ENCODE results near the gene TRAF3.

Gene TRAF3, protein sequence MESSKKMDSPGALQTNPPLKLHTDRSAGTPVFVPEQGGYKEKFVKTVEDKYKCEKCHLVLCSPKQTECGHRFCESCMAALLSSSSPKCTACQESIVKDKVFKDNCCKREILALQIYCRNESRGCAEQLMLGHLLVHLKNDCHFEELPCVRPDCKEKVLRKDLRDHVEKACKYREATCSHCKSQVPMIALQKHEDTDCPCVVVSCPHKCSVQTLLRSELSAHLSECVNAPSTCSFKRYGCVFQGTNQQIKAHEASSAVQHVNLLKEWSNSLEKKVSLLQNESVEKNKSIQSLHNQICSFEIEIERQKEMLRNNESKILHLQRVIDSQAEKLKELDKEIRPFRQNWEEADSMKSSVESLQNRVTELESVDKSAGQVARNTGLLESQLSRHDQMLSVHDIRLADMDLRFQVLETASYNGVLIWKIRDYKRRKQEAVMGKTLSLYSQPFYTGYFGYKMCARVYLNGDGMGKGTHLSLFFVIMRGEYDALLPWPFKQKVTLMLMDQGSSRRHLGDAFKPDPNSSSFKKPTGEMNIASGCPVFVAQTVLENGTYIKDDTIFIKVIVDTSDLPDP

DNA sequence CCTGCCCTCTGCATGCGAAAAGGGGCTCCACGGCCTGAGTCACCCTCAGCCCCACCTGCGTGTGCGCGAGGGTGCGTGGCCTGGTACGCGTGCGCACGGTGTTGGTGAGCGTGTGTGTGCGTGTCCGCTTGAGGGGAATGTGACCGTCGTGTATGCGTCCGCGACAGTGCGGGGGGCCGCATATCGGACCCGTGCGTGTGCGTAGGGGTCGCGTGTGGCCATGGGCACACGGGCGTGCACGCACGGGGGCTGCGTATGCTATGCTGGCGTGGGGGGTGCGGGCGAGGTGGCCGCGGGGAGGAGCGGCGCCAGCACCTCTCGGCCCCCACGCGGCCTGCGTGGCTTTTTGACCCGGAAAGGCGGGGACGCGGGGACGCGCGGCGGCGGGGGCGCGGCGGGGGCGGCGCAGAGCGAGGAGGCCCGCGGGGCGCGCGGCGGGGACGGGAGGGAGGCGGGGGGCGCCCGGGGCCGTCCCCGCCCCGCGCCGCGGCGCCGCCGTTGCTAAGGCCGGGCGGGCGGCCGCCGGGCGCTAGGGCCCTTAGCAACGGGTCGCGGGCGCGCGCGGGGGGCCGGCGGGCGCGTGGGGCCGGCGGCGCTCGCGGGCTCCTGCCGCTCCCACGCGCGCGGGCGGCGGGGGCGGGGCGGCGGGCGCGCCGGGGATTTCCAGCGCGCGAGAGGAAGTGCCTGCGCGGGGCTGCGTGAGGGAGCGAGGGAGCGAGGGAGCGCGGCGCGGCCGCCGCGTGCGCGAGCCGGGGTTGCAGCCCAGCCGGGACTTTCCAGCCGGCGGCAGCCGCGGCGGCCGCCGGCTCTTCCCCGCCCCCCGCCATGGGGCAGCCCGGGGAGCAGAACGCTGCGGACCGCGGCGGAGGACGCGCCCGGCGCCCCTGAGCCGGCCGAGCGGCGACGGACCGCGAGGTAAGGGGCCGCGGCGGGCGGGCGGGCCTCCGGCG is at the start of gene TRAF3:
TSS of gene TRAF3 (plus strand) at position 689 of the 950 bp plus-strand sequence. CDS start 92,753 bp downstream, outside the sequence.
- DNase-seq (ENCODE audit: low spot score): peak; percentile 52

DNA sequence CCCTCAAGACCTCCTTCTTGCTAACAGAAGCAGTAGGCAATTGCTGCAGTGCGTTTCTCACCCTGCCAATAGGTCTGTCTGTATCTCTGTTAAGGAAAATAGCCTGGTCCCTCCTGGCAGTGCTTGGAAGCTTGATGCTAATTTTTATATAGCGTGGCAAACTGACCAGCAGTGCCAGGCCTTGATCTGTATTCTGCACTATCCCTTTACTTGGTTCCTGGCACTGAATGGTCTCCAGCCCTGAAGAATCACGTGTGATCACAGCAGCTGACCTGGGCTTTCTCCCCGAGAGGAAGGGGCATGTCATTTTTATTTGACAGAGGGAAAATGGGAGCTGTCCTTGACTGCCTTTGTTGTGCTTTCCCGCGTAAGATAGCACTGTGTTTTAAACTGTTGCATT is 48.7 kb upstream of the TRAF3 start:
- no peak for DNase-seq (ENCODE audit: low spot score)

DNA sequence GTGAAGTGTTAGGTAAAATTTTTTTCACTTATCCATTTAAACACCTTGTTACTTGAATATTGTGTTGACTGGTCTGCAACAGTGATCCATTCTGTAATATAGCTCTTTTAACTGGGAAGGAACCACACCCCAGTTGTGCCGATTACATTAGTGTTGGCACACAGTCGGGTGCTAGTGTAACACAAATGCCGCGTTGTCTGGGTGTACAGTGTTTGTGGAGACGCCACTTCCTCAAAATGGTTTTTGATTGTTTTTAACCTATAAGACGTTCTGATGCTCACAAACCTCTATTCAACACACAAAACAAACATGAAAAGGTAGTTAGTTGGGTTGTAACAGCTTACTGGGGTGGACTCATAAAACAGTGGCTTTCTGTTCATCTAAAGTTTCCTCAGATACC is 48.0 kb upstream of the TRAF3 start:
- DNase-seq (ENCODE audit: low spot score): no peak

DNA sequence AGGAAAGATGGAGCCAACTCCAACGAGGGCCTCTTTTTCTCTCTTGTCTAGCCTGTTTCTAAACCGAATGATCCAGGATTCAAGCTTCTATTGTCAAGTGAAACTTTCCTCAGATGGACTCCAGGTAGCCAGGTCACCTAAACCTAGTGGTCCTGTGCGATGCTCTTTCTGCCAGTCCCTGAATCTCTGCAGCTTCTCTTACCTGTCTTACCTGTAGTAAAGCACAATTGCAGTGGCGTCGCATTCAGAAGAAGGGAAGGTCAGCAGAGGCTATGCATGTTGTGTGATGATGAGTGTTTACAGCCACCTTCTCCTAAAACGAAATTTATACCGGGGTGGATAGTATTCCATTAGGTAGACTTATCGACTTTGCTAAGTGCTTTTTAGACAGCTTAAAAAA is 47.4 kb upstream of the TRAF3 start:
- no peak for DNase-seq (ENCODE audit: low spot score)

DNA sequence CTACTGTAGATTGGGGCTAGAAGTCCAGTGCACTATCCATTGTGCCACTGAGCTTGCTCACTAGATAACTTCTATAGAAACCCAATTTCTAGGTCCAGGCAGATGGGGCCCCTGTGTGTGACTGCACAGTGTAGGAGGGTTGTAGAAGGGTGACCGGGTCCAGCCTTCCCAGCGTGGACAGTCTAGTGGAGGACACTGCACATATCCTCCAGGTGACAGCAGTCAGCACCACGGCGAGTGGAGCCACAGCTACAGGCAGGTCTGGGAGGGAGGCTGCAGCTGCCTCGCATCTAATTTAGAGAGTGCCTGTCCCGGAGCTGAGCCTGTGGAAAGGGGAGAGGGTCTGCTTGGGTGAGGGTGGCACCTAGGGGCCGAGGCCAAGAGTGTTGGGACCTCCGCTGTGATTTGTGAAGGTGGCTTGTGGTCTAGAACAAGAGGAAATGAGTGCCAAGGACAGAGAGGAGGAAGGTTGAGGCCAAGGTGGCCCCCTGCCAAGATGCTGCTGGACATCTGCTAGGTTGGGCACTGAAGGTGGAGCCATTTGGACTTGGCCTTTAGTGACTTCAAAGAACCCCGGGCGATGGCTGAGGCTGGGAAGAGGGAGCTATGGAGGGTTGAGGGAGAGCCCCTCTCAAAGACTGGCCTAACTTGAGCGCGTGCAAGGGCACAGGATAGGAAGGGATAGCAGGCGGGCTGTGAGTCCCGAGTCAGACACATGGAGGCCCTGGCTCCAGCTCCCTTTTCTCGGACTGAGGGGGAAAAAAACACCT is 46.0 kb upstream of the TRAF3 start:
- DNase-seq (ENCODE audit: low spot score): no peak

DNA sequence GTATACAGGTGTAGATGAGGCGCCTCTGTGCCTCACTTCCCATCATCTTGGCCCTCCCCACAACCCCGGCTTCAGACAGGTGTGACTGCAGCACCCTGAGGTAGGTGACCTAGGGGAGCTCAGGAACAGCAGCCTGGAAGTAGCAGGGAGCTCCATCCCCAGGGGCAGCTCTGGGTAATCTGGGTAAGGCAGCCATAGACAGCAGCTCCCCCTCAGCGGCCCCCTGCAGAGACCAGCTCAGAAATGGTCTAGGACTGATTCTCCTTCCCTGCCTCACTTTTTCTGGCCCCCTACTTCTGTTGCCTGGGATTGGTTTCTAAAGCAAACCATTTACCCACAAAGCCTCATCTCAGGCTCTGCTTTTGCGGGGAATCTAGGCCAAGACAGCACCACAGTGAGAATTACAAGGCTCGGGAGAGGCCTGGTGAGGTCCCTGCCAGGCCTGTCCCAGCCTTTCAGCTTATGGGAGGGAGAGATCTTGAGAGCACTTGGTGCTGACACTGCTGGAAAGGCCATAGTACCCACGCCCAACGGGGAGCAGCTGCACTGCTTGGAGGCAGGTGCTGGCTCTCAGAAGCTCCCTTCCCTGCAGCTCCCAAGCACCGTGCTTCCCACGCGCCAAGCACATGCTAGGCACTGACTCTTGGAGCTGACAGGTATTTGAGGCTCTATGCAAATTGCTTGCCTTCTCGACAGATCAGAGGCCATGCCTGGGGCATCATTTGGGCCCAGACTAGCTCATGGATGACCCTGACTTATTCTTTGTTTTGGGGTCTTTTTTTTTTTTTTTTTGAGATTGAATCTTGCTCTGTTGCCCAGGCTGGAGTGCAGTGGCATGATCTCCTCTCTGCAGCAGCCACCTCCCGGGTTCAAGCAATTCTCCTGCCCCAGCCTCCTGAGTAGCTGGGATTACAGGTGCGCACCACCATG is 45.1 kb upstream of the TRAF3 start:
- no peak for DNase-seq (ENCODE audit: low spot score)

DNA sequence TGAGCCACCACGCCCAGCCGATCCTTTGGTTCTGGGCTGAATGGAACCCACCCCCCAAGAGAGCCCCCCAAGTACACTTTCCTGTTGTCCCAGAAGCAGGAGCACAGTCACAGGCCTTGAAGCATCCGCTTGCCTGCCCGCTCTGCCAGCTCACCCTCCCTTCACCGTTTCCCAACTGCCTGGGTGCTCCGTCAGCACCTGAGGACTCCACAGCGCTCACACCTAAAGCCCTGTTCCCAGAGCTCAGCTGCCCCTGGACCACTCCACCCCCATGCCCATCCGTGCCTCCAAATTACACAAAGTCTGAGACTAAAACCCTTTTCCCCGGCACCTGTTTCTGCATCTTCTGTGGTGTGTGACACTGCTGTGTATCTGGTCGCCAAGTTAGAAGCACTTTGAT is 44.3 kb upstream of the TRAF3 start:
- no peak for DNase-seq (ENCODE audit: low spot score)

DNA sequence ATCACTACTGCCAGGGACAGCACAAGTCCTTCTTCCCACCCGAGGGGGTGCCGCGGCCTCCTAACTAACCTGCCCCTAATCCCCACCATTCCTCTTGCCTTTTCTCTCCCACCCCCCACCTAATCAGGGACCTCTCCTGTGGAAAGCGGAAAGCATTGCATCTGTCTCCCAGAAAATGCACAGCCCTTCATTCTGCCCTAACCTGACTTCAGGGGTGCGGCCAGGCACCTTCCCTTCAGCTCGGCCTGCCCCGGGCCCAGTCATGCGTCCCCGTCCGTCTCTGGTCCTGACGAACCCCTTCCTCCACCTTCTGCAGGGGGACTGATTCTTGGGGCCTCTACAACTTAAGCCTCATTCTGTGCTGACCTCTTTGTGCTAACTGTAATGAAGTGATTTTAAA is 43.9 kb upstream of the TRAF3 start:
- DNase-seq (ENCODE audit: low spot score): no peak

DNA sequence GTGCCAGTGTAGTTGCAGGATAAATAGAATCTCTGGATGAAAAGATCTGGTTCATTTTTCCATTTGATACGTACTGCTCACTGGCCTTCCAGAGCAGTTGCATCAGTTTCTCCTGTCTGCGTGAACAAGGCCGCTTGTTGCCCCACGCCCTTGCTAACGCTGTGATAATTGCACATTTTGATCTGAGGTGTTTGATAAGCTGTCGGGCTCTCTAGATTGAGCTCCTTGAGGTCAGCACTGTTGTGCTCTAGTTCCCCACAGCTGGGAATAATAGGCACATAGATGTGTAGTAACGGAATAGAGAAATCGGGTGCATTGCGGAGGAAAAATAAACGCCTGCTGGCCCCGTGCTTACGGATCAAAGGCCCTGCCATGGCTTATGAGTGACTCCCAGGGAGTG is 42.8 kb upstream of the TRAF3 start:
- DNase-seq (ENCODE audit: low spot score): no peak

DNA sequence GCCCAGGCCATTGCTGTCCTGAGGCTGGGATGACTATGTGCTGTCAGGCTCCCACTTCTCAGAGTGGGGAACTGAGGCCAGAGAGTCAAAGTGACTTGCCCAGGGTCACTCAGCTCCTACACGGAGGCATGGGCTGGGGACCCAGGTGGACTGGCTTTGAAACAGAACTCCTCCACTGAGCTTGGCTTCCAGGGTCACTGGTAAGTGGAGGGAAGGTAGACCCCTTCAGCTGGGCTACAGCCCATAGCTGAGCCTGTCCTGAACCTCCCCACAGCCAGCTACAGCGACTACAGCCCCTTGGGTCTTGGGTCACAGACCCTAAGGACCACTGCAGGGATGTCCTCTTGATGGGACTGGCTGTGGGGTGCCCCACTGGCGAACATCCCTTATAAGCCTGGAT is 40.3 kb upstream of the TRAF3 start:
- no peak for DNase-seq (ENCODE audit: low spot score)

DNA sequence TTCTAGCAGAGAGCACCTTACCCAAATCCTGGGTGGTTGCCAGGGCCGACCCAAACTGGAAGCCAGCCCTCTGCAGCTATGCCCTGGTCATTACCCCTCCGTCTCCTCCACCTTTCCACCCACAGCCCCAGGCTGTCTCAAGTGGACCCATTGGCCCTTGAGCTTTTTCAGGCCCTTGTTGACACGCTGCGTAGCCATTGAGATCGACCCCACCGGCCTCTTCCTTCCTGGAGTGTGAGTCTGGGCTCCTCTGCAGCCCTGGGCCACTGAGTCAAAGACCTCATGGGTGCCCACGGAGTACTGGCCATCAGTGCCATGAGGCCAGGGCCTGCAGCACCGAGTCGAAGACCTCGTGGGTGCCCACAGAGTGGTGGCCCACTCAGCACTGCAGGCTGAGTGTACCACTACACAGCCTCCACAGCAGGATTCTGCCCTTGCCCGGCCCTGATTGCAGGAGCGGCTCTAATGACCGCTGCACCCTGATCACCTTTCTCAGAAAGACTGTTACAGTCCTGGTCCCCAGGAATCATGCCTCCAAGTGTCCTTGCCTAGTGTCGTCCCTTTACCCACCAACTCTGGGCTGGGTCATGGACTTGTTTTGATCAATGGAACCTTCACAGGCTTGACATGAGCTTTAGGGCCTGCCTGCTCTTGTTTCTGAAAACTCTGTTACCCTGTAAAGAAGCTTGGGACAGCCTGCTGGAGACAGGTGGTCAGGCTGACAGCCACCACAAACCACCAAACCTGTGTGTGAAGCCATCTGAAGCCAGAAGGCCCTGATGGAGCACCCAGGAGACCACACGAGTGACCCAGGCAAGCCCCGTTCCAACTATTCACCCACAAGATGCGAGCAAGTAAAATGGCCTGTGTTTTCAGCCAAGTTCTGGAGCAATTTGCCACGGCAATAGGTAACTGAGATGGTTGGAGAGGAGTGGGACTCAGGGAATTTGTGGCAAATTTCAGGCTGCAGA is 39.6 kb upstream of the TRAF3 start:
- DNase-seq (ENCODE audit: low spot score): no peak

DNA sequence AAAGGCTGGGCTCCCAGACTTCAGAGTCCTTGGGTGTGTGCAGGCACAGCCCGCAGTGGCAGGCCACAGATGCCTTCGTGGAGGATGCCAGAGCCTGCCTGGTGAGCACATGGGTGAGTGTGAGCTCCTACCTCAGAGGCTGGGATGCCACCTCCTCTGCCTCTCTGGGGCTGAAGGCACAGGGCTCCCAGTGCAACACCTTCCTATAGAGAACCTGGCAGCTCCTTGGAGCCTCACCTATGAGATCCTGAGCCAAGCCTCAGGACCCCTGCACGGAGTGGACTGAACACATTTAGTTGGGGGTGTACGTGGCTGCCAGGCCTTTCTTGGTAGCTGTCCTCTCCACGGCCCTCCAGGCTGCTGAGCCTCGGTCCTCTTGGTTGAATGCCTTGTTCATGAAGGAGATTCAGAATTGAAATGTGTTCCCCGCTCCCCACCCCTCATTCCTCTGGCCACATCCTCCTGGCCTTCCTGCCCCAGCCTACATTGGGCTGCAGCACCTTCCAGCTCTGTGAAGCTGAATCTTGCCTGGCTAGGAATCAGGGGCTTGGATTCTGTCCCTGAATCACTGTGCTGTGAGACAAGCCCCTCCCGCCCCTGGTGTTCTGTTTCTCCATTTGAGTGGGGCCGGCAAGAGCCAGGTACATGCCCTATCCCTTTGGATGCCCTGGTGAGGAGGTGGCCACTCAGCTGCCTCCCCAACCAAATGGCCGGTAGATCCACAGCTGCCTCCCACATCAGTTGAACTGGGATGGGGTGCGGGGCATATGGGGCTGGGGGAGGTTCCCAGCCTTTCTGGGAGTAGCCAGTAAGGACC is 38.7 kb upstream of the TRAF3 start:
- no peak for DNase-seq (ENCODE audit: low spot score)

DNA sequence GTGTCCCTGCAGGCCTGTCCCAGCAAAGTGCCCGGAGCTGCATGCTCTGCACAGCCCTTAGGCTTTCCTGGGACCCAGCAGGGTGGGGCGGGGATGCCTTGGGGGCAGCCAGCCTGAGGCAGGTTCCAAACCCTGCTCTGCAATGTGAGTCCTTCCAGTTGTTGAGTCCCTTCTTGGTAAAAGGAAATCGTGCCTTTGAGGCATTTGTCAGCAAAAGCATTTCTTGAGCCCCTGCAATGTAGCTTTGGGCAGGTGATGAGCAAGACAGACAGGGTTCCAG is 38.1 kb upstream of the TRAF3 start:
- no peak for DNase-seq (ENCODE audit: low spot score)

DNA sequence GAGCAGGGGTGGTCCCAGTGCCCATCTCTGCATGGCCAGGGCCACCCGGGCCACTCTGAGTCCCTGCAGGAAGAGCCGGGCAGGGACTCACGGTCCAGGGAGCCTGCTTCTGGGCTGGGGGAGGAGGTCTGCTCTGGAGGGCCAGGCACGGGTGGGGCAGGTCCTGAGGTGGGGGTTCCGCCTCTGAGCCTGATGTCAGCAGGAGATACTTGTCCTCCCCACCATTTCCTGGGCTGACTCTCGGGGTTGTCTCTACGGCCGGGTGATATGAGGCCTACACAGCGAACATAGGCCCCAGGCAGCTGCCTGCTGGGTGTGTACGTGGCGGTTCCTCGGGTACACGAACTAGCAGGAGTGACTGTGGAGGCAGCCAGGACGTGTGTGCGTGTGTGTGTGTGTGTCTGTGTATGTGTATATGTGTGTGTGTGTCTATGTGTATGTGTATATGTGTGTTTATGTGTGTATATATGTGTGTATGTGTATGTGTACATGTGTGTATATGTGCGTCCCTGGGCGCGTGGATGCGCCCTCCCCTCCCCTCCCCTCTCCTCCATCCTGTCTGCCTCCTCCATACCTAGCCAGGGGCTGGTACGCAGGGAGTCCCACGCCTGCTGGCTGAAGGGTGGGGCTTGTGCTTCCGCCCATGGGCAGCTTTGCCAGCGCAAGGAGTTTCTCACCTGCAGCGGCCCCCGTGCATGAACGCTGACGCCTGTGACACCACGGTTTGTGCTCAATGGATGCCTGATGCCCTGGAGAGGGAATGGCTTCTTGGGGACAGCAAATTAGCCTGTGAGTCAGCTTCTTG is 30.4 kb upstream of the TRAF3 start:
- no peak for DNase-seq (ENCODE audit: low spot score)

DNA sequence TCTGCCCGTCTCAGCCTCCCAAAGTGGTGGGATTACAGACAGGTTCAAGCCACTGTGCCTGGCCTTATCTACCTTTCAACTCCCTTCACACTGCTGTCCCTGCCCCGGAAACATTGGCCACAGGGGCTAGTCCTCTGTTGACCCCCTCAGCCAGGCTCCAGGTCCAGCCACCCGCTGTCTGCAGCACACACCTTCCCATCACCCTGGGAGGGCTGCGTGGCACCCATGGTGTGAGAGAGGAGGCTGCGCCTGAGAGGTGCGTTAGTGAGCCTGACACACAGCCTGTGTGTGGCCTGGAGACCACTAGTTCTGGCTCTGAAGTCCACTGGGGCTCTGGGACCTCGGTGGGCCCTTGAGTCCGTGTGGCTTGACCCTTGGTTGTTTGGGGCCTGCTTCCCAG is 28.4 kb upstream of the TRAF3 start:
- no peak for DNase-seq (ENCODE audit: low spot score)

DNA sequence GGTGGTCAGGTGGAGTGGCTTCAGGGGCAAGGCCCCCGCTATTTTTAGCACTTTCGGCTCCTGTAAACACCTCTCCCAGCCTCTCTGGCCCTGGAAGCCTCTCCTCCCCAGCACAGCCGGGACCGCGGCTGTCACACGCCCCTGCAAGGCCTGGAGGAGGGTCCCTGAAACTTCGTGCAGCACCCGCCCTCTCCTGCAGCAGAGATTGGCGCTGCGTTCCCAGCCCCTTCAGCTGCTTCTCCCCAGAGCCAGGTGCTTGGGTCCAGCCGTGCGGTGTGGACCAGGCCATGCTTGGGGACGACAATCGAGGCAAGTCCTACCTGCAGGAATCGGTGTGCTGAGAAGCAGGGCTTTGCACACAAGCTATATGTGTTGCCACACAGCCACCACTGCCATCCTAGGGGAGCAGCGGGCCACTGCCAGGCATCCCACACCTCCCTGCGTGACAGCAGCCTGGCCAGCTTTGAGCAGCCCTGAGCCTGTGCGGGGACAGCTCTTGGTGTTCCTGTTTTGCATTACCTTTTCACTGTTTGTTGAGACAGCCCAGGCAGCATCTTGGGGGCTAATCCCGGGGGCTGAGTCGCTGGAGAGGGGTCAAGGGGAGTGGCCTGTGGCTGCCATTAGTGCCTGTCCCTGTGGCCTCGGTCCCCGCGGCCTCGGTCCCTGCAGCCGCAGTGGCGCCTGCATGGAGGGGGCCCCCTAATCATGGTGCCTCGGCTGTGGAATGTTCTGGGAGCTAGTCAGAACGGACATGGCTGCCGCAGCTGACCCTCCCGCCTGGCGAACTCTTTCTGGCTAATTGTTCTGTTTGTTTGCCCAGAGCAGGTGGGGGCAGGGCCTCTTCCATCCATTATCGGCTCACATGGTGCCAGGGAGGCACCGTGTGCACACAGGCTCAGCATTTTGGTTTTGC is 27.6 kb upstream of the TRAF3 start:
- no peak for DNase-seq (ENCODE audit: low spot score)

DNA sequence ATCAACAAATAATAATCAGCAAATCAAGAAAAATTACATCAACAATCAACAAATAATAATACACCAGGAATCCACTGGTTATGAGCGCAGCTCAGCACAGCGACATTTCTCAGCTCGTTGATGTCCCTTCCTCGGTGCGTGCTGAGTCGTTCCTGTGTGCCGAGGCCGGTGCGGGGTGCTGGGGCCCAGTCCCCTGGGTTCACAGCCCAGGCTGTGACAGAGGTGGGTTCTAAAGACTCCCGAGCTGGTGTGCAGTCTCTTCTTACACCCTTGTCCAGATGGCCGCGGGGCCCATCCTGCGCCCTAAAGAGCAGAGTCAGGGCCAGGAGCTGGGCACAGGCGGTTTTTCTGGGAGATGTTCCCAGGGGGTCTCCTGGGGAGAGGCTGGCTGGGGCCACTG is 26.9 kb upstream of the TRAF3 start:
- DNase-seq (ENCODE audit: low spot score): no peak

Data from SW480 (cell line).